Amniotic stem cell (primary cell): ENCODE measurements around the gene DSC3.
A peak's percentile ranks its signal among the peaks of the same experiment; 100 is the strongest.

ENCODE experiments used
- DNase-seq: peaks from one replicate; lab custom pipeline; 2025; lab: John Stamatoyannopoulos, UW

The DSC3 gene

DNA sequence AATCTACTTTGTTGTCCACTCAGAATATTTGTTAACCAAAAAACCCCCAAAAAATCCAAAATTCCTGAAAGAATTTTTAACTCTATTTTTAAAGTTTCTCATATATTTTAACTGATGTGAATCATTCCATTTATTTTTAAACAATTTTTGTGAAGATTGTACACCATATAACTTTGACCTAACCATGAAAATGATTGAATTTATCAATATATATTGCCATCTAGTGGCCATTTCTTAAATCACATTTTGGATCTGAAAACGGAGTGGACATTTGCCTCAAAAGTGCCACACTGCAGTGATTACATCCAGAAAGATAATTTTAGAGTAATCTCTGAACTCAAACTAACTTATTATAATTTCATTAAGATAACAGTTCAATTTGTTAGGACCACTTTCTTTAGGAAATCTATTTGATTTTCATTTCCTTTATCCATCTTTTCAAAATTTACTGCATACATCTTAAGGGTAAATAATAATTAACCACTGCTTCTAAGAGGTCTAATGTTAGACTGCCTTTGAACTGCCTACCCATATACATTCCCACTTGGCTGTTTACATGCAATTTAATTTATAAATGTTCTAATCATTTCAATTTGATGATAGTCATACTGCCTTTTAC, 71.1 kb downstream of the DSC3 start:
- peak; percentile 1 for DNase-seq

DNA sequence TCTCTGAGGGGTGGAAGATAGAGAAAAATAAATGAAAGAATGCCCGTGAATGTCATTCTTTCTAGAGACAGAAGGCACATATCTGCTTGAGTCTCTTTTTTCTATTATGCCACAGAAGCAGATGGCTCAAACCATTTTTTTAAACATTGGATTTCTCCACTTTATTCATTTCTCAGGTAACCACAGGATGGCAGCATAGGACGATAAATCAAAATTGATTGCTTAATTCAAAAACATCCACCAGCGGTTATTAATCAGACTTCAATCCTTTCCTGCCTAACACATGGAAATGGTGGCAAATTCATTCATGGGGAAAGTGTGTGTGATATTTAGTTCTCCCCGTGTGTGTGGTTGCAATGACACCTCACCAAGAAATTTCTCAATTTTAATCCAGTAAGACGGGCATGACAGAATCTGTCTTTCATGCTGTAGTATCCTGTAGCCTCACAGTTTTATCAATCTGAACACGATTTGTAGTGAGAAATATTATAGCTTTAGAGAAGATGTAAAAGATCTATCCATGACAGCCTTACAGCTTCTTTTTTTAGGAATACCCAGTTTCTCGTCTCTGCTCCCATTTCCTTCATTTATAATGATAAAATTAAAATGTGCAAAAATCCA, 72.2 kb downstream of the DSC3 start:
- no peak for DNase-seq

- DNase-seq, result no peak
Observed at GRCh38 chr18:30969670-30970170, 72.8 kb downstream of the DSC3 start.

- DNase-seq, result no peak
Observed at GRCh38 chr18:30967701-30968100, 74.8 kb downstream of the DSC3 start.

DNA sequence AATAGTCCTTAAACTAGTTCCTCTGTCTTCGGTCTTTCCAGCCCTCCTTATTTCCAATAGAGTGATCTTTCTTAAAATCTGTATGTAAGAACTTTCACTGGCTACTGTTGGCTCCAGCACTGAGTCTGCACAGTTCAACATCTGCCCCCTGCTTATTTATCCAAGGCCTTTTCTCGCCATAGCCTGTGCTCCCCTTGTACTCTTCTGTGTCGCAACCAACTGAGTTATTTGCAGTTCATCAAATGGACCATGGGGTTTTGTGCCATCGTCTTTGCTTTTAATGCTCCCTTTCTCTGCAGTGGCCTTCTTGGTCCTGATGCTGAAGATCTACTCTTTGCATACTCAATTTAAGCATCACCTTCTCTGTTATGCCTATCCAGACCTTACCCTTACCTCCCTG, 77.3 kb downstream of the DSC3 start:
- DNase-seq, result no peak

- no peak for DNase-seq
Observed at GRCh38 chr18:30960661-30961060, 81.9 kb downstream of the DSC3 start.

DNA sequence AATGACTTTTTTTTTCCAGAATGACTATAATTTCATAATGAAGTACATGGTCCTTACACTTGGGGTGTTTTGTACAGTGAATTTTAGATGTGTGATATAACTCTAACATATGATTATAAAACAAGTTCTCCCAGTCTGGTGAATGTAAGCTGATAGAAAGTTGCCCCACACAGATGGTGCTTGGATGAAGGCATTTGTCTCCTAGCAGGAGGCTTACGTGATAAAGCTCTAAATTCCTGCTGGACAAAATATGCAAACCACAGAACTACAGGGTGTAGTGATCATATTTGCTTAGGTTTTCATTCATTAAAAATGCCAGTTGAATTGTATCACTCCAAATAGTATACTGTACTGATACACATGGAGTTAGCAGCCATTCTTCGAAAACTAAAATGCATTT, 85.5 kb downstream of the DSC3 start:
- DNase-seq, result no peak

DNA sequence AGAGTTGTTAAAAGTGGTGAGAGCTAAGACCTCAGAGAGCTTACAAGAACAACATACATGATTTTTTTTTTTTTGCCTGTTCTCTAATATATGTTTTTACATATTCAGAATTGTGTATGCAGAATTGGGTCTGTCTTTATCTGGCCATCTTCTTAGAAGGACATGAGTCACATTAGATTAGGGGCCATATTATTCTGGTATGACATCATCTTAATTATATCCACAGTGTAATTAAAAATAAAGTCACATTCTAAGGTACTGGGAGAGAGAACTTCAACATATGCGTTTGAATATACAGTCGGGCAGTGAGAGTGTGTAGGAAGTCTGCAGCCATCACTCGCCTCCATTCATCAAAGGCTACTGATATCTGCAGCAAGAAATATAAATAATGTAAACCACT, 88.3 kb downstream of the DSC3 start:
- no peak for DNase-seq

- DNase-seq, result no peak
Observed at GRCh38 chr18:30945761-30946160, 96.8 kb downstream of the DSC3 start.

- no peak for DNase-seq
Observed at GRCh38 chr18:30944773-30945417, 97.6 kb downstream of the DSC3 start.

DNA sequence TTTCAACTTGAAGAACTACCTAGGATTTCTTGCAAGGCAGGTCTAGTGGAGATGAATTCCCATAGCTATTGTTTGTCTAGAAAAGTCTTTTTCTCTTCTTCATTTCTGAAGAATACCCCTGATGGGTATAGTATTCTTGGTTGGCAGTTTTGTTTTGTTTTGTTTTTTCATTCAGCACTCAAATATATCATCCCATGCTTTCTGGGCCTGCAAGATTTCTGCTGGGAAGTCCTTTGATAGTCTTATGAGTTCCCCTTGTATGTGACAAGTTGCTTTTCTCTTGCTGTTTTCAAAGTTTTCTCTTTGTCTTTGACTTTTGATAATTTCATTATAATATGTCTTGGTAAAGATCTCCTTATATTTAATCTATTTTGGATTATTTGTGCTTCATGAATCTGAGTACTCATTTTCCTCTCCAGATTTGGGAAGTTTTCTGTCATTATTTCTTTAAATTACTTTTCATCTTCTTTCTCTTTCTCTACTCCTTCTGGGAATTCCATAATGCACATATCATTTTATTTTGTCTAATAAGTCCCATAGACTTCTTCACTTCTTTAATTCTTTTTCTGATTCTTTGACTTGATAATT, 101.5 kb downstream of the DSC3 start:
- no peak for DNase-seq
